IMR-90 (cell line): Measurements from ENCODE around the gene UMODL1. TPM values are rescaled to one million over a fixed set of nuclear protein-coding genes. Genes with fewer than 3 reads are reported as not detected.

Source experiments
- ATAC-seq: fragments of 200-7000 bp; cut with Tn5 transposase; 2 replicates; pipeline ENCODE4 v1.9.1; 2020; ENCODE audit warnings: low read depth, mild to moderate bottlenecking, moderate library complexity
- BruUV-seq: library from RNA; stranded (reverse); fragments of 400-500 nt; replicated peaks from 2 replicates; lab custom pipeline; 2021; lab: Mats Ljungman, UMichigan
- CTCF ChIA-PET: fragments of 300-600 bp; formaldehyde crosslinking; extraction: SDS; loops from one replicate; lab custom pipeline; 2021; ENCODE audit warnings: antibody characterized with exemption; lab: Yijun Ruan, JAX
- POLR2A ChIA-PET: fragments of 300-600 bp; sonication (Branson Sonifier 250); formaldehyde crosslinking; loops from one replicate; lab custom pipeline; 2022; ENCODE audit warnings: antibody characterized with exemption; ENCODE audit not compliant: unreplicated experiment; lab: Charles Lee
- DNase-seq: peaks from one replicate; pipeline ENCODE4 v3.0.0; 2013
- H2AFZ ChIP-seq: replicated peaks from 2 replicates; pipeline ENCODE3; 2013; ENCODE audit warnings: low read length, mild to moderate bottlenecking; ENCODE audit not compliant: poor library complexity
- H2AK5ac ChIP-seq: 2 replicates; pipeline ENCODE4 v1.6.1; 2013; ENCODE audit warnings: low read depth, low read length, inconsistent platforms
- H2AK9ac ChIP-seq: replicated peaks from 2 replicates; pipeline ENCODE3; 2013; ENCODE audit warnings: mild to moderate bottlenecking, low read depth, low read length, moderate library complexity; ENCODE audit not compliant: poor library complexity
- H2BK120ac ChIP-seq: 2 replicates; pipeline ENCODE4 v1.6.1; 2013; ENCODE audit warnings: low read depth, low read length, inconsistent platforms
- H2BK15ac ChIP-seq: 3 replicates; pipeline ENCODE4 v1.6.1; 2013; ENCODE audit warnings: low read depth, low read length, inconsistent platforms
- H2BK20ac ChIP-seq: 2 replicates; pipeline ENCODE4 v1.6.1; 2013; ENCODE audit warnings: low read depth, mild to moderate bottlenecking, inconsistent platforms, low read length, moderate library complexity
- H2BK5ac ChIP-seq: 2 replicates; pipeline ENCODE4 v1.6.1; 2013; ENCODE audit warnings: mild to moderate bottlenecking, low read depth, low read length, inconsistent platforms; ENCODE audit not compliant: poor library complexity, severe bottlenecking
- H3K14ac ChIP-seq: replicated peaks from 2 replicates; pipeline ENCODE4 v1.6.1; 2013; ENCODE audit warnings: low read depth, low read length, inconsistent platforms
- H3K18ac ChIP-seq: 2 replicates; pipeline ENCODE4 v1.6.1; 2013; ENCODE audit warnings: low read depth, low read length, control low read depth
- H3K23ac ChIP-seq: 2 replicates; pipeline ENCODE4 v1.6.1; 2013; ENCODE audit warnings: low read depth, low read length, inconsistent platforms
- H3K27ac ChIP-seq: 2 replicates; pipeline ENCODE4 v1.5.1; 2013; ENCODE audit warnings: mild to moderate bottlenecking, control low read depth, low read length; ENCODE audit not compliant: insufficient read depth
- H3K27me3 ChIP-seq: 2 replicates; pipeline ENCODE4 v1.6.1; 2013; ENCODE audit warnings: low read length; ENCODE audit not compliant: control insufficient read depth, insufficient read depth
- H3K36me3 ChIP-seq: 2 replicates; pipeline ENCODE4 v1.6.1; 2013; ENCODE audit warnings: low read length, mixed read lengths; ENCODE audit not compliant: control insufficient read depth, insufficient read depth
- H3K4ac ChIP-seq: 2 replicates; pipeline ENCODE4 v1.6.1; 2013; ENCODE audit warnings: low read depth, low read length, inconsistent platforms
- H3K4me1 ChIP-seq: 2 replicates; pipeline ENCODE4 v1.6.1; 2013; ENCODE audit warnings: low read length, mixed read lengths; ENCODE audit not compliant: control insufficient read depth, insufficient read depth
- H3K4me2 ChIP-seq: 2 replicates; pipeline ENCODE4 v1.6.1; 2013; ENCODE audit warnings: low read depth, mild to moderate bottlenecking, control low read depth, low read length, moderate library complexity
- H3K4me3 ChIP-seq: 2 replicates; pipeline ENCODE4 v1.5.1; 2013; ENCODE audit warnings: low read depth, mild to moderate bottlenecking, control low read depth, low read length, moderate library complexity; ENCODE audit not compliant: insufficient read depth
- H3K56ac ChIP-seq: 2 replicates; pipeline ENCODE4 v1.6.1; 2013; ENCODE audit warnings: low read length, inconsistent platforms; ENCODE audit not compliant: insufficient read depth; ENCODE audit errors: extremely low read depth
- H3K79me1 ChIP-seq, 2 experiments: 2 replicates each; pipeline ENCODE4 v1.6.1; 2013; ENCODE audit warnings: low read length in 2 of 2, inconsistent platforms in 1 of 2, low read depth in 1 of 2
- H3K9ac ChIP-seq: 2 replicates; pipeline ENCODE4 v1.6.1; 2013; ENCODE audit warnings: low read depth, low read length, control low read depth
- H3K9me1 ChIP-seq: 2 replicates; pipeline ENCODE4 v1.6.1; 2013; ENCODE audit warnings: low read length, inconsistent platforms; ENCODE audit not compliant: insufficient read depth
- H3K9me3 ChIP-seq: 2 replicates; pipeline ENCODE4 v1.6.1; 2013; ENCODE audit warnings: low read length; ENCODE audit not compliant: control insufficient read depth, insufficient read depth
- H4K20me1 ChIP-seq: 2 replicates; pipeline ENCODE4 v1.6.1; 2013; ENCODE audit warnings: low read length, inconsistent platforms; ENCODE audit not compliant: insufficient read depth
- H4K5ac ChIP-seq: 2 replicates; pipeline ENCODE4 v1.6.1; 2013; ENCODE audit warnings: mild to moderate bottlenecking, low read depth, low read length, control low read depth
- H4K8ac ChIP-seq, 2 experiments: 2 replicates each; pipeline ENCODE4 v1.6.1; 2013; ENCODE audit warnings: low read depth in 2 of 2, low read length in 2 of 2, control low read depth in 1 of 2, inconsistent platforms in 1 of 2
- H4K91ac ChIP-seq: 2 replicates; pipeline ENCODE4 v1.6.1; 2013; ENCODE audit warnings: low read depth, low read length, inconsistent platforms; ENCODE audit not compliant: insufficient read depth
- BHLHE40 ChIP-seq: fragments of 150-350 bp; IDR thresholded peaks from 2 replicates; pipeline ENCODE4 v1.6.1; 2016; ENCODE audit warnings: mild to moderate bottlenecking, low read depth, low read length
- CEBPB ChIP-seq: IDR thresholded peaks from 2 replicates; pipeline ENCODE4 v1.6.1; 2012; ENCODE audit warnings: low read depth, low read length, improper control_type of control experiment
- CHD1 ChIP-seq: IDR thresholded peaks from 2 replicates; pipeline ENCODE4 v1.6.1; 2012; ENCODE audit warnings: low read depth, low read length, improper control_type of control experiment
- FOS ChIP-seq: fragments of 150-350 bp; IDR thresholded peaks from 2 replicates; pipeline ENCODE4 v1.6.1; 2016; ENCODE audit warnings: low read depth, low read length
- MAFK ChIP-seq: IDR thresholded peaks from 2 replicates; pipeline ENCODE4 v1.6.1; 2012; ENCODE audit warnings: low read depth, low read length, improper control_type of control experiment
- MAZ ChIP-seq: IDR thresholded peaks from 2 replicates; pipeline ENCODE4 v1.6.1; 2012; ENCODE audit warnings: low read depth, mild to moderate bottlenecking, low read length, improper control_type of control experiment, moderate library complexity, borderline replicate concordance
- MXI1 ChIP-seq: IDR thresholded peaks from 2 replicates; pipeline ENCODE4 v1.6.1; 2012; ENCODE audit warnings: low read depth, mild to moderate bottlenecking, low read length, moderate library complexity, borderline replicate concordance
- NFE2L2 ChIP-seq: fragments of 150-350 bp; IDR thresholded peaks from 2 replicates; pipeline ENCODE4 v1.6.1; 2016; ENCODE audit warnings: low read depth, mild to moderate bottlenecking, low read length
- POLR2A ChIP-seq: IDR thresholded peaks from 2 replicates; pipeline ENCODE4 v1.6.1; 2012; ENCODE audit warnings: mild to moderate bottlenecking, low read depth, low read length
- RAD21 ChIP-seq: IDR thresholded peaks from 2 replicates; pipeline ENCODE4 v1.6.1; 2012; ENCODE audit warnings: low read length, improper control_type of control experiment
- RCOR1 ChIP-seq: IDR thresholded peaks from 2 replicates; pipeline ENCODE4 v1.6.1; 2012; ENCODE audit warnings: mild to moderate bottlenecking, low read length, improper control_type of control experiment; ENCODE audit not compliant: insufficient replicate concordance
- RFX5 ChIP-seq: IDR thresholded peaks from 2 replicates; pipeline ENCODE4 v1.8.0; 2012; ENCODE audit warnings: low read depth, mild to moderate bottlenecking, low read length, moderate library complexity
- SMC3 ChIP-seq: fragments of 150-350 bp; IDR thresholded peaks from 2 replicates; pipeline ENCODE4 v1.6.1; 2016; ENCODE audit warnings: low read depth, mild to moderate bottlenecking, antibody characterized with exemption, low read length, moderate library complexity
- WGBS, 2 experiments: methylation state at CpG; one replicate each; pipeline versions ENCODE4 v1.1.5 to v1.1.7; 2013; ENCODE audit warnings: missing lambda C conversion rate in 2 of 2; ENCODE audit not compliant: insufficient read length in 1 of 2; ENCODE audit errors: extremely low coverage in 2 of 2; 5-methylcytosine and 5-hydroxymethylcytosine counted together
- dilution Hi-C: fragments of 300-500 bp; cut with HindIII; formaldehyde crosslinking; loops from one replicate; pipeline ENCODE4 v1.14.3; 2018; ENCODE audit warnings: low sequenced_read_pairs; ENCODE audit not compliant: unreplicated experiment
- in situ Hi-C: fragments of 300-500 bp; cut with MboI; formaldehyde crosslinking; loops from 3 replicates; pipeline ENCODE4 v1.14.3; 2019; ENCODE audit warnings: low sequenced_read_pairs, inconsistent platforms, mixed read lengths
- intact Hi-C: fragments of 100-400 bp; cut with micrococcal nuclease; formaldehyde crosslinking; loops from 2 replicates; pipeline ENCODE4 v1.10.0; 2022
- polyA plus RNA-seq, 3 experiments: library from polyadenylated mRNA; depleted of rRNA; stranded (reverse); fragments of >200 nt; gene quantifications; 2 replicates each; pipeline ENCODE4 v1.2.3, GENCODE V29; 2012; ENCODE audit warnings: low replicate concordance in 1 of 3
- total RNA-seq: library from RNA; depleted of rRNA; stranded (reverse); fragments of >200 nt; gene quantifications from 2 replicates; pipeline ENCODE4 v1.2.3, GENCODE V29; 2012
- TF ChIP-seq, protein P1 (sequence below): fragments of 150-350 bp; IDR thresholded peaks from 2 replicates; pipeline ENCODE4 v1.6.1; 2016; ENCODE audit warnings: low read depth, mild to moderate bottlenecking, low read length, moderate library complexity, borderline replicate concordance
- TF ChIP-seq, protein P2 (sequence below): conservative IDR thresholded peaks from 2 replicates; pipeline ENCODE4 v1.5.1; 2012; ENCODE audit warnings: mild to moderate bottlenecking, low read depth, low read length, improper control_type of control experiment
- TF ChIP-seq, protein P3 (sequence below): fragments of 150-350 bp; IDR thresholded peaks from 2 replicates; pipeline ENCODE4 v1.6.1; 2017; ENCODE audit warnings: mild to moderate bottlenecking, antibody characterized with exemption, low read length, low read depth

UMODL1 gene
- total and polyA plus RNA-seq, 2 of the 4 experiments (the other 2 are of a cell fraction), result 0.02 TPM; not detected in 1

DNA sequence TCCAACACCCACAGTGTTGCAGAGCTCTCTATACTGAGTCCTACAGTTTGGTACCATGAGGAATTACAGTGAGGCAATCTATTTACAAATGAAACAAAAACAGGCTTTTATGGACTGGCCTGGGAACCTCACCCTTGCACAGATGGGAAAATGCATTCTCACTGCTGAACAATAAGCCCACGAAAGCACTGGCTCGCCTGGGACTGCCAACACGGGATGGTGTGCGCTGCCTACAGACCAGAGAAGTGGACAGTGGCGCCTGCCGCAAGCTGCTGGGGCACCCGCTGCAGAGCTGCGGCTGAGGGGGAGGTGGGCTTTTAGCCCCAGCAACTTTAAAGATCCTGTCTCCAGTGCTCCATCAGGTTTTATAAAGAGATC, 119.4 kb downstream of the UMODL1 start:
- H3K27ac ChIP-seq, result no peak overlapping the region
- H4K91ac ChIP-seq, result no peak overlapping the region
- H4K8ac ChIP-seq, result no peak overlapping the region
- dilution Hi-C loops (no loop called here), intact Hi-C loops (no loop called here), in situ Hi-C loops (no loop called here)
- no peaks in the 10 kb centered on the region for H3K9me1 ChIP-seq
- no peak overlapping the region for H2AFZ ChIP-seq
- no peak overlapping the region for H2BK5ac ChIP-seq
- POLR2A ChIA-PET, result no interaction called here
- no peak overlapping the region for H2BK120ac ChIP-seq
- no peak overlapping the region for H4K5ac ChIP-seq
- no peak for TF ChIP-seq CEBPB
- TF ChIP-seq NFE2L2, result no peak
- TF ChIP-seq MXI1, result no peak
- TF ChIP-seq POLR2A, result no peak
- no peak for TF ChIP-seq FOS
- TF ChIP-seq, protein P1, sequence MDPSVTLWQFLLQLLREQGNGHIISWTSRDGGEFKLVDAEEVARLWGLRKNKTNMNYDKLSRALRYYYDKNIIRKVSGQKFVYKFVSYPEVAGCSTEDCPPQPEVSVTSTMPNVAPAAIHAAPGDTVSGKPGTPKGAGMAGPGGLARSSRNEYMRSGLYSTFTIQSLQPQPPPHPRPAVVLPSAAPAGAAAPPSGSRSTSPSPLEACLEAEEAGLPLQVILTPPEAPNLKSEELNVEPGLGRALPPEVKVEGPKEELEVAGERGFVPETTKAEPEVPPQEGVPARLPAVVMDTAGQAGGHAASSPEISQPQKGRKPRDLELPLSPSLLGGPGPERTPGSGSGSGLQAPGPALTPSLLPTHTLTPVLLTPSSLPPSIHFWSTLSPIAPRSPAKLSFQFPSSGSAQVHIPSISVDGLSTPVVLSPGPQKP, result no peak
- no peak for TF ChIP-seq RFX5
- TF ChIP-seq, protein P2, sequence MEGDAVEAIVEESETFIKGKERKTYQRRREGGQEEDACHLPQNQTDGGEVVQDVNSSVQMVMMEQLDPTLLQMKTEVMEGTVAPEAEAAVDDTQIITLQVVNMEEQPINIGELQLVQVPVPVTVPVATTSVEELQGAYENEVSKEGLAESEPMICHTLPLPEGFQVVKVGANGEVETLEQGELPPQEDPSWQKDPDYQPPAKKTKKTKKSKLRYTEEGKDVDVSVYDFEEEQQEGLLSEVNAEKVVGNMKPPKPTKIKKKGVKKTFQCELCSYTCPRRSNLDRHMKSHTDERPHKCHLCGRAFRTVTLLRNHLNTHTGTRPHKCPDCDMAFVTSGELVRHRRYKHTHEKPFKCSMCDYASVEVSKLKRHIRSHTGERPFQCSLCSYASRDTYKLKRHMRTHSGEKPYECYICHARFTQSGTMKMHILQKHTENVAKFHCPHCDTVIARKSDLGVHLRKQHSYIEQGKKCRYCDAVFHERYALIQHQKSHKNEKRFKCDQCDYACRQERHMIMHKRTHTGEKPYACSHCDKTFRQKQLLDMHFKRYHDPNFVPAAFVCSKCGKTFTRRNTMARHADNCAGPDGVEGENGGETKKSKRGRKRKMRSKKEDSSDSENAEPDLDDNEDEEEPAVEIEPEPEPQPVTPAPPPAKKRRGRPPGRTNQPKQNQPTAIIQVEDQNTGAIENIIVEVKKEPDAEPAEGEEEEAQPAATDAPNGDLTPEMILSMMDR, result no peak
- TF ChIP-seq MAFK, result no peak
- TF ChIP-seq MAZ, result no peak
- TF ChIP-seq SMC3, result no peak
- no peak for TF ChIP-seq RAD21
- TF ChIP-seq, protein P3, sequence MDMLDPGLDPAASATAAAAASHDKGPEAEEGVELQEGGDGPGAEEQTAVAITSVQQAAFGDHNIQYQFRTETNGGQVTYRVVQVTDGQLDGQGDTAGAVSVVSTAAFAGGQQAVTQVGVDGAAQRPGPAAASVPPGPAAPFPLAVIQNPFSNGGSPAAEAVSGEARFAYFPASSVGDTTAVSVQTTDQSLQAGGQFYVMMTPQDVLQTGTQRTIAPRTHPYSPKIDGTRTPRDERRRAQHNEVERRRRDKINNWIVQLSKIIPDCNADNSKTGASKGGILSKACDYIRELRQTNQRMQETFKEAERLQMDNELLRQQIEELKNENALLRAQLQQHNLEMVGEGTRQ, result no peak
- TF ChIP-seq CHD1, result no peak
- no peak for TF ChIP-seq RCOR1
- no peak for TF ChIP-seq BHLHE40
- H3K79me1 ChIP-seq, result no peaks in the 10 kb centered on the region
- no peak overlapping the region for H2BK20ac ChIP-seq
- no peak overlapping the region for H3K4me2 ChIP-seq
- no peak overlapping the region for H2AK9ac ChIP-seq
- peaks cover 14% of the 10 kb centered on the region; the same call in 1 of the 2 replicates for H3K27me3 ChIP-seq
- H3K14ac ChIP-seq, result no peak overlapping the region
- H4K20me1 ChIP-seq, result no peaks in the 10 kb centered on the region
- no peak overlapping the region for H3K4ac ChIP-seq
- no peak overlapping the region for H2AK5ac ChIP-seq
- WGBS, 2 experiments, result 80% methylated on average over 8 of the region's 8 CpGs; no CpG with 5 or more reads in 1 of the 2 experiments
- H3K9ac ChIP-seq, result no peak overlapping the region
- no peak overlapping the region for H3K23ac ChIP-seq
- CTCF ChIA-PET, result no interaction called here
- H3K56ac ChIP-seq, result no peak overlapping the region
- DNase-seq, result no peak
- no peaks in the 10 kb centered on the region for H3K9me3 ChIP-seq
- H3K18ac ChIP-seq, result no peak overlapping the region
- H3K36me3 ChIP-seq, result no peaks in the 10 kb centered on the region
- no peak overlapping the region for H2BK15ac ChIP-seq
- H3K4me1 ChIP-seq, result no peaks in the 10 kb centered on the region; the same call in 1 of the 2 replicates
- no peak overlapping the region for H3K4me3 ChIP-seq
- BruUV-seq, result no TSS peak
- no peak for ATAC-seq
